Activated CD4-positive, alpha-beta T cell treated with anti-CD3 and anti-CD28 coated beads for 36 hours (primary cell): ENCODE results near the gene AQP12A. TPM values are rescaled to one million over a fixed set of nuclear protein-coding genes. Genes with fewer than 3 reads are reported as not detected.
"Not testable (repeated sequence)": the region's sequence is repeated elsewhere in the genome, so short reads cannot be mapped to it uniquely, and the experiment has no call there.

ENCODE experiments used
- ATAC-seq: fragments of 200-7000 bp; cut with Tn5 transposase; one replicate; pipeline ENCODE4 v1.10.0; 2021; ENCODE audit warnings: mild to moderate bottlenecking, moderate library complexity
- CTCF ChIA-PET: fragments of 350-600 bp; sonication (Branson Sonifier 250); formaldehyde crosslinking; loops from one replicate; lab custom pipeline; 2021; ENCODE audit warnings: antibody characterized with exemption; lab: Charles Lee
- POLR2A ChIA-PET: fragments of 350-600 bp; sonication (Branson Sonifier 250); formaldehyde crosslinking; loops from one replicate; lab custom pipeline; 2021; ENCODE audit warnings: antibody characterized with exemption, inconsistent platforms; lab: Charles Lee
- DNase-seq: peaks from one replicate; pipeline ENCODE4 v3.0.0-alpha.2; 2020
- H3K27ac Mint-ChIP-seq: one replicate; pipeline ENCODE4 v1.8.0; 2021; ENCODE audit warnings: mixed read lengths
- H3K27me3 Mint-ChIP-seq: one replicate; pipeline ENCODE4 v1.8.0; 2021; ENCODE audit warnings: mixed read lengths
- H3K36me3 Mint-ChIP-seq: one replicate; pipeline ENCODE4 v1.8.0; 2021; ENCODE audit warnings: low read depth, mixed read lengths
- H3K4me1 Mint-ChIP-seq: one replicate; pipeline ENCODE4 v1.8.0; 2021; ENCODE audit warnings: mixed read lengths
- H3K4me3 Mint-ChIP-seq: one replicate; pipeline ENCODE4 v1.8.0; 2021; ENCODE audit warnings: mild to moderate bottlenecking, moderate library complexity, mixed read lengths
- H3K9me3 Mint-ChIP-seq: one replicate; pipeline ENCODE4 v1.8.0; 2021; ENCODE audit warnings: low read depth, mixed read lengths
- intact Hi-C, 2 experiments: fragments of 100-400 bp; cut with DNase I in 1 of 2; cut with micrococcal nuclease in 1 of 2; formaldehyde crosslinking; loops; one replicate each; pipeline versions ENCODE4 v1.14.2 to v1.15.1; 2022 to 2024; cut with DNase I, micrococcal nuclease
- total RNA-seq, 2 experiments: library from RNA; stranded (reverse); gene quantifications; one replicate each; pipeline ENCODE4 v1.2.3, GENCODE V29; 2021

AQP12A gene
- total RNA-seq, 2 experiments from 2014 or later, result not detected

DNA sequence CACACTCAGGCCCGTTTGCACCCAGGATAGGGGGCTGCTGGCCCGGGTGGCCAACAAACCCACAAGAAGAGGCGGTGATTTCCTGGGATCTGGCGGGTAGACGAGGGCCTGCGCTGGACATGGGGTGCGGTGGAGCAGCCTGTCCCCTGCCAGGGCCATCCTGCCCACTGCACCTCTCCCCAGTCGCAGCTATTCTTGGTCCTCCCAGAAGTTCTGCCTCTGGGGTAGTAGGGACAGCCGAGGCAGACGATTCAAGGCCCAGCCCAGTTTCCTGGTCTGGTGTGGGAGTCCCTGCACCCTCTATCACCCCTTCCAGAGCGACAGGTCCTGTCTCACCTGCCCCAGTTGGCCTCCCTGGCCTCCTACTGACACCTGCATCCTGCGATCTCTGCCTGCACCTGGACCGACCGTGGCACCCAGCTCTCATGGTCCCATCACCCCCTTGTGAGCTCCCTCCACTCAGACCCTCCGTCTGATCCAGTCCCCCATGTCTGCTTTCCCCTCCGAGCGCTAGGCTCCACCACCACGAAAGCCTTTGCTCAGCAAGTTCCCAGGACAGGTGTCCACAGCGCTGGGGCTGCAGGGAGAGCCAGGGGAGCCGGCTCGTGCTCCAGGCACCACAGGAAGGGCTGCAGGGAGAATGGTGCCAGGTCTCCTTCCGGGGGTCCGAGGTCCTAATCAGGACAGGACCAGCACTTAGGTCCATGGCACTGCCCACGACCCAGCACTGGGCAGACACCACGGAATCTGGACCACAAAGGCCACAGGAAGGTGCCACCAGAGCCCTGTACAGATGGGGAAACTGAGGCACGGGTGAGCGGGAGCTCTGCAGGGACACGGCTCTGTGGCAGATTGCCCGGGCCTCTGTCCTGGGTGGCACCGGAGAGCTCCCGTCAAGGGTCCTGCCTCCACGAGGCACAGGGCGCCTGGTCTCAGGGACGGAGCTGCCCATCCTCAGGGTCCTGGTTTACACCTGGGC is 1.2 kb downstream of the AQP12A start:
- H3K36me3 Mint-ChIP-seq, H3K27ac Mint-ChIP-seq, H3K27me3 Mint-ChIP-seq, H3K4me3 Mint-ChIP-seq, H3K4me1 Mint-ChIP-seq, DNase-seq, intact Hi-C loops, POLR2A ChIA-PET, CTCF ChIA-PET, H3K9me3 Mint-ChIP-seq, ATAC-seq: not testable (repeated sequence)

- H3K27ac Mint-ChIP-seq, H3K27me3 Mint-ChIP-seq, intact Hi-C loops, CTCF ChIA-PET, ATAC-seq, DNase-seq, H3K4me1 Mint-ChIP-seq, H3K9me3 Mint-ChIP-seq, POLR2A ChIA-PET, H3K4me3 Mint-ChIP-seq, H3K36me3 Mint-ChIP-seq: not testable (repeated sequence)
Observed at GRCh38 chr2:240694304-240694703, 2.6 kb downstream of the AQP12A start.

DNA sequence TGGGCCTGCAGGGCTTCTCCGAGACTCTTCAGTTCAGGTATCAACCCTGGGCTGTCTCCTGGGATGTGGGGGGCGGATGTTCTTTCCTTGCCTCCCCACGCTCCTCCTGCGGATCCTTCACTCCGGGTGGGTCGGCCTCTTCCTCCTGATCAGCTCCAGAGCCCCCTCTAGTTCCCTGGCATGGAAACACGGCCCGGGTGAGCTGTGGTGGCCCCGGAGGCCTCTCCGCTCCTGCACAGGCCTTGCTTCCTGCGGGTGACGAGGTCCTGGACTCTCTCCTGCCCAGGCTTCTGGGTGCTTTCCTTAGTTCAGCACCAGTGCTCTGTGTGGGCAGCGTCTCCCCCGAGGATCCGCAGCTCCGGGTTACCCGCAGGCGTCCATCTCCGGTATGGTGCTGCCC is 3.9 kb downstream of the AQP12A start:
- H3K27me3 Mint-ChIP-seq, H3K27ac Mint-ChIP-seq, intact Hi-C loops, POLR2A ChIA-PET, DNase-seq, H3K9me3 Mint-ChIP-seq, CTCF ChIA-PET, ATAC-seq, H3K36me3 Mint-ChIP-seq, H3K4me3 Mint-ChIP-seq, H3K4me1 Mint-ChIP-seq: not testable (repeated sequence)

- H3K9me3 Mint-ChIP-seq, ATAC-seq, DNase-seq, CTCF ChIA-PET, H3K27me3 Mint-ChIP-seq, POLR2A ChIA-PET, H3K36me3 Mint-ChIP-seq, H3K4me1 Mint-ChIP-seq, intact Hi-C loops, H3K4me3 Mint-ChIP-seq, H3K27ac Mint-ChIP-seq: not testable (repeated sequence)
Observed at GRCh38 chr2:240696469-240696868, 4.8 kb downstream of the AQP12A start.

- intact Hi-C loops, ATAC-seq, POLR2A ChIA-PET, H3K36me3 Mint-ChIP-seq, H3K4me1 Mint-ChIP-seq, H3K27ac Mint-ChIP-seq, H3K4me3 Mint-ChIP-seq, CTCF ChIA-PET, H3K27me3 Mint-ChIP-seq, H3K9me3 Mint-ChIP-seq: not testable (repeated sequence)
- peak; percentile 3 for DNase-seq
Observed at GRCh38 chr2:240698852-240699561, 7.3 kb downstream of the AQP12A start.

DNA sequence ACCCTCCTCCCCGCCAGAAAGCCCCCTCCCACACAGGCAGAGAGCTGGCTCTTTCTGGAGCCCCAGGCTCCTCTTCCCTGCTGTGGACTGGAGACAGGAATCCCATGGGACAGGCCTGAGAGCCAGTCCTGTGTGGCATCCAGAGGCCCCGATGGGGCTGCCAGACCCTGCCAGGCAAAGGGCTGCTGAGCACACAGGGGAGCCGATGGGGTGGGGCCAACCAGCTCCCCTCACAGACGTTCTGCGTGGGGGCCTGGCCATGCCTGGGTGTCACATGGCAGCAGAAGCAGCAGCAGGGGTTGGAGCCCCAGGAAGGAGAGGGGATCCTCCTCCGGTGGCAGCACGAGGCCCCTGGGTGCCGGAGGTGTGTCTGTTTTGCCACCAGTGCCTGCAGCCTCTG is 8.2 kb downstream of the AQP12A start:
- H3K36me3 Mint-ChIP-seq, ATAC-seq, CTCF ChIA-PET, H3K27ac Mint-ChIP-seq, H3K27me3 Mint-ChIP-seq, H3K9me3 Mint-ChIP-seq, DNase-seq, POLR2A ChIA-PET, H3K4me1 Mint-ChIP-seq, H3K4me3 Mint-ChIP-seq: not testable (repeated sequence)
- intact Hi-C loops, result loop anchor here in 1 of 2 experiments (5.0 to 10.0 kb wide), 2 partner anchors 103 to 185 kb away; no protein-coding TSS in a partner anchor

GRCh38 chr2:240700616-240701015 is 8.9 kb downstream of the AQP12A start:
- ATAC-seq, DNase-seq, H3K4me3 Mint-ChIP-seq, POLR2A ChIA-PET, H3K36me3 Mint-ChIP-seq, H3K9me3 Mint-ChIP-seq, H3K27ac Mint-ChIP-seq: not testable (repeated sequence)
- intact Hi-C loops, result loop anchor here in 1 of 2 experiments (5.0 to 10.0 kb wide), 2 partner anchors 103 to 186 kb away; no protein-coding TSS in a partner anchor
- H3K27me3 Mint-ChIP-seq, result peaks cover 17% of the 10 kb centered on the region
- CTCF ChIA-PET, result interaction anchor here (0.6 kb wide), 1 partner anchor 439 kb away, joined by 3 read pairs; no protein-coding TSS in a partner anchor
- peaks cover 12% of the 10 kb centered on the region for H3K4me1 Mint-ChIP-seq

DNA sequence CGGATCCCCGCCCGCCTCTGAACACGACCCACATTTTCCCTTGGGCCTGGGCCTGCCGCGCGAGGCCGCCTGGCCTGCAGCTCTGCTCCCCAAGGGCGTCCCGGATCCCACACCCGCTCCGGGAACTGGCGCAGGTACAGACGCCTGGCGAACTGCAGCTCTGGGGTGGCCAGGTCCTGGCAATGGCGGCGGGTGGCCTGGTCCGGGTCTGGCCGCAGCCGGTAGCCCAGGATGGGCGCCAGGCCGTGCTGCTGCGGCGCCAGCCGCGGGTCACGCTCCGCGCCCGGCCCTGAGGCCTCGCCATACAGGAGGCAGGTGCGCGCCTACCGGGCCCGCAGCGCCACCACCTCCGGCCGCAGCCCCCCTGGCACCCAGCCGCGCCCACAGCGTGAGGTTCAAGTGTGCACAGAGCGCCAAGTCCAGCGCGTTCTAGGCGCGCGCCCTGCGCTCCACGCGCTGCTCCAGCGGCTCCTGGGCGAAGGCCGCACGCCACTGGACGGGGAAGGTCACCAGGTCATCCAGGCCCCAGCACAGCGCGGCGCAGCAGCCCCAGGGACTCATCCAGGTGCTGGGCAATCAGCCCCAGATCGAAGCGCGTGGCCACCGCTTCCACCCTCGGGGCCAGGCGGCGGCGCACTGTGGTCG is 9.5 kb downstream of the AQP12A start:
- DNase-seq (no peak), ATAC-seq (no peak)
- Mint-ChIP-seq H3K27me3 (peaks cover 17% of the 10 kb centered on the region), H3K9me3 (no peaks in the 10 kb centered on the region), H3K36me3 (no peaks in the 10 kb centered on the region), H3K4me1 (peaks cover 13% of the 10 kb centered on the region), H3K27ac (no peak overlapping the region), H3K4me3 (no peak overlapping the region)
- intact Hi-C loops, result loop anchor here in 1 of 2 experiments (5.0 to 10.0 kb wide), 2 partner anchors 104 to 186 kb away; no protein-coding TSS in a partner anchor
- CTCF ChIA-PET, result interaction anchor here (0.6 kb wide), 1 partner anchor 440 kb away, joined by 3 read pairs; no protein-coding TSS in a partner anchor
- POLR2A ChIA-PET, result no interaction called here

GRCh38 chr2:240701736-240702639 is 10.3 kb downstream of the AQP12A start:
- no peak for ATAC-seq
- no peak overlapping the region for H3K27ac Mint-ChIP-seq
- H3K4me3 Mint-ChIP-seq, result no peak overlapping the region
- peaks cover 17% of the 10 kb centered on the region for H3K27me3 Mint-ChIP-seq
- intact Hi-C loops, result loop anchor here in 1 of 2 experiments (5.0 to 10.0 kb wide), 2 partner anchors 105 to 187 kb away; no protein-coding TSS in a partner anchor
- no peaks in the 10 kb centered on the region for H3K9me3 Mint-ChIP-seq
- peaks cover 13% of the 10 kb centered on the region for H3K4me1 Mint-ChIP-seq
- ChIA-PET POLR2A (no interaction called here), CTCF (no interaction called here)
- DNase-seq, result no peak
- no peaks in the 10 kb centered on the region for H3K36me3 Mint-ChIP-seq

DNA sequence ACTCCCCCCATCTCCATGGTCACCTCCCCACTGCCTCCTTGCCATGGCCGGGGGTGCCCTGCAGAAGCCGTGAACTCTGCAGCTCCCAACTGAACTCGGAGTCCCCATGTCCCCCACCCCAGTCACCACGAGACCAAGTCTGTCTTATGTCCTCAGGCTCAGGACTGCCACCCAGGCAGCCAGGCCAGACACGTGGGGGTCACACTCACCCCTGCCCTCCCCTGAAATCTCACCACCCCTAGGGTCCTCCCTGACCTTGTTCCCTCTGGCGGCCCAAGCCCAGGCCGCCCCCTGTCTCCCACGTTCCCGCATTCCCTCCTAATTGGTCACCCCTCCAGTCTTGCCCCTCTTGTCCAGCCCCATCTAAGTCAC is 11.0 kb downstream of the AQP12A start:
- CTCF ChIA-PET, result interaction anchor here (0.7 kb wide), 1 partner anchor 64 kb away, joined by 4 read pairs; no protein-coding TSS in a partner anchor

More for the DNA sequence above, 11.0 kb downstream of the AQP12A start:
- ATAC-seq (no peak), DNase-seq (no peak)
- POLR2A ChIA-PET, result no interaction called here
- H3K36me3 Mint-ChIP-seq, result no peaks in the 10 kb centered on the region
- peaks cover 13% of the 10 kb centered on the region for H3K4me1 Mint-ChIP-seq
- peaks cover 17% of the 10 kb centered on the region for H3K27me3 Mint-ChIP-seq
- H3K4me3 Mint-ChIP-seq, result no peak overlapping the region
- H3K27ac Mint-ChIP-seq, result no peak overlapping the region
- H3K9me3 Mint-ChIP-seq, result no peaks in the 10 kb centered on the region
- intact Hi-C loops, result loop anchor here in 1 of 2 experiments (5.0 to 10.0 kb wide), 2 partner anchors 105 to 188 kb away; no protein-coding TSS in a partner anchor
